ENCODE measurements around the gene MPRIP.

Gene MPRIP

GRCh38 chr17:17109256-17109655 lies 67.0 kb downstream of the MPRIP start:
- peaks cover 11% of the 10 kb centered on the region for H3K4me1 ChIP-seq (ENCODE audit: insufficient read depth, low read length)
- no peaks in the 10 kb centered on the region; the same call in 1 of the 2 replicates for H3K36me3 ChIP-seq (ENCODE audit: insufficient read depth, low read length)
- no peaks in the 10 kb centered on the region for H3K27me3 ChIP-seq (ENCODE audit: insufficient read depth, low read length)
- no peak overlapping the region for H3K9ac ChIP-seq (ENCODE audit: low read depth, low read length)
- WGBS: 95% methylated on average over 4 of the region's 4 CpGs
- H3K9me3 ChIP-seq (ENCODE audit: insufficient read depth, low read depth, low read length): no peaks in the 10 kb centered on the region
- H3K4me3 ChIP-seq (ENCODE audit: low read length): no peak overlapping the region
- no peak overlapping the region for H3K27ac ChIP-seq (ENCODE audit: low read depth, low read length)

GRCh38 chr17:17109907-17110306 lies 67.7 kb downstream of the MPRIP start:
- 91% methylated on average over 5 of the region's 5 CpGs for WGBS
- no peak overlapping the region for H3K27ac ChIP-seq (ENCODE audit: low read depth, low read length)
- no peaks in the 10 kb centered on the region; the same call in 1 of the 2 replicates for H3K36me3 ChIP-seq (ENCODE audit: insufficient read depth, low read length)
- no peaks in the 10 kb centered on the region for H3K27me3 ChIP-seq (ENCODE audit: insufficient read depth, low read length)
- peaks cover 11% of the 10 kb centered on the region for H3K4me1 ChIP-seq (ENCODE audit: insufficient read depth, low read length)
- no peaks in the 10 kb centered on the region for H3K9me3 ChIP-seq (ENCODE audit: insufficient read depth, low read depth, low read length)
- H3K4me3 ChIP-seq (ENCODE audit: low read length): no peak overlapping the region
- no peak overlapping the region for H3K9ac ChIP-seq (ENCODE audit: low read depth, low read length)

GRCh38 chr17:17110520-17110919 lies 68.3 kb downstream of the MPRIP start:
- no peaks in the 10 kb centered on the region for H3K27me3 ChIP-seq (ENCODE audit: insufficient read depth, low read length)
- no peak overlapping the region for H3K27ac ChIP-seq (ENCODE audit: low read depth, low read length)

GRCh38 chr17:17111401-17112393 lies 69.4 kb downstream of the MPRIP start:
- Histone ChIP-seq H3K36me3 (ENCODE audit: insufficient read depth, low read length) (no peaks in the 10 kb centered on the region), H3K27me3 (ENCODE audit: insufficient read depth, low read length) (no peaks in the 10 kb centered on the region), H3K4me1 (ENCODE audit: insufficient read depth, low read length) (peaks cover 11% of the 10 kb centered on the region), H3K9ac (ENCODE audit: low read depth, low read length) (no peak overlapping the region), H3K4me3 (ENCODE audit: low read length) (no peak overlapping the region), H3K27ac (ENCODE audit: low read depth, low read length) (no peak overlapping the region), H3K9me3 (ENCODE audit: insufficient read depth, low read depth, low read length) (no peaks in the 10 kb centered on the region)
- WGBS: 92% methylated on average over 26 of the region's 26 CpGs

More at GRCh38 chr17:17110520-17110919, 68.3 kb downstream of the MPRIP start:
- Histone ChIP-seq H3K9ac (ENCODE audit: low read depth, low read length) (no peak overlapping the region), H3K4me1 (ENCODE audit: insufficient read depth, low read length) (peaks cover 11% of the 10 kb centered on the region), H3K9me3 (ENCODE audit: insufficient read depth, low read depth, low read length) (no peaks in the 10 kb centered on the region), H3K36me3 (ENCODE audit: insufficient read depth, low read length) (no peaks in the 10 kb centered on the region; the same call in 1 of the 2 replicates), H3K4me3 (ENCODE audit: low read length) (no peak overlapping the region)
- 89% methylated on average over 5 of the region's 5 CpGs for WGBS

- Histone ChIP-seq H3K9ac (ENCODE audit: low read depth, low read length) (no peak overlapping the region), H3K9me3 (ENCODE audit: insufficient read depth, low read depth, low read length) (no peaks in the 10 kb centered on the region)
- 87% methylated on average over 11 of the region's 11 CpGs for WGBS
Measured at GRCh38 chr17:17112628-17113200, 70.5 kb downstream of the MPRIP start.

GRCh38 chr17:17114592-17115225 lies 72.5 kb downstream of the MPRIP start:
- Histone ChIP-seq H3K9me3 (ENCODE audit: insufficient read depth, low read depth, low read length) (no peaks in the 10 kb centered on the region), H3K4me1 (ENCODE audit: insufficient read depth, low read length) (no peaks in the 10 kb centered on the region), H3K27ac (ENCODE audit: low read depth, low read length) (no peak overlapping the region), H3K4me3 (ENCODE audit: low read length) (no peak overlapping the region), H3K36me3 (ENCODE audit: insufficient read depth, low read length) (no peaks in the 10 kb centered on the region), H3K27me3 (ENCODE audit: insufficient read depth, low read length) (no peaks in the 10 kb centered on the region), H3K9ac (ENCODE audit: low read depth, low read length) (no peak overlapping the region)
- WGBS: 91% methylated on average over 11 of the region's 12 CpGs

More at GRCh38 chr17:17112628-17113200, 70.5 kb downstream of the MPRIP start:
- Histone ChIP-seq H3K27me3 (ENCODE audit: insufficient read depth, low read length) (no peaks in the 10 kb centered on the region), H3K36me3 (ENCODE audit: insufficient read depth, low read length) (no peaks in the 10 kb centered on the region), H3K4me3 (ENCODE audit: low read length) (no peak overlapping the region), H3K27ac (ENCODE audit: low read depth, low read length) (no peak overlapping the region), H3K4me1 (ENCODE audit: insufficient read depth, low read length) (peaks cover 11% of the 10 kb centered on the region)

GRCh38 chr17:17115620-17116019 lies 73.4 kb downstream of the MPRIP start:
- no peaks in the 10 kb centered on the region for H3K36me3 ChIP-seq (ENCODE audit: insufficient read depth, low read length)
- no peak overlapping the region for H3K27ac ChIP-seq (ENCODE audit: low read depth, low read length)
- no peak overlapping the region for H3K4me3 ChIP-seq (ENCODE audit: low read length)
- H3K9me3 ChIP-seq (ENCODE audit: insufficient read depth, low read depth, low read length): no peaks in the 10 kb centered on the region
- 94% methylated on average over 3 of the region's 4 CpGs for WGBS
- no peaks in the 10 kb centered on the region for H3K27me3 ChIP-seq (ENCODE audit: insufficient read depth, low read length)
- no peak overlapping the region for H3K9ac ChIP-seq (ENCODE audit: low read depth, low read length)
- no peaks in the 10 kb centered on the region for H3K4me1 ChIP-seq (ENCODE audit: insufficient read depth, low read length)

GRCh38 chr17:17116406-17116805 lies 74.1 kb downstream of the MPRIP start:
- no peak overlapping the region for H3K27ac ChIP-seq (ENCODE audit: low read depth, low read length)

GRCh38 chr17:17117923-17118322 lies 75.7 kb downstream of the MPRIP start:
- H3K36me3 ChIP-seq (ENCODE audit: insufficient read depth, low read length): no peaks in the 10 kb centered on the region
- no peaks in the 10 kb centered on the region for H3K9me3 ChIP-seq (ENCODE audit: insufficient read depth, low read depth, low read length)
- no peaks in the 10 kb centered on the region for H3K27me3 ChIP-seq (ENCODE audit: insufficient read depth, low read length)
- WGBS: 92% methylated on average over 3 of the region's 3 CpGs
- no peak overlapping the region for H3K9ac ChIP-seq (ENCODE audit: low read depth, low read length)
- H3K4me3 ChIP-seq (ENCODE audit: low read length): no peak overlapping the region
- H3K4me1 ChIP-seq (ENCODE audit: insufficient read depth, low read length): no peaks in the 10 kb centered on the region
- no peak overlapping the region for H3K27ac ChIP-seq (ENCODE audit: low read depth, low read length)

More at GRCh38 chr17:17116406-17116805, 74.1 kb downstream of the MPRIP start:
- Histone ChIP-seq H3K27me3 (ENCODE audit: insufficient read depth, low read length) (no peaks in the 10 kb centered on the region), H3K4me1 (ENCODE audit: insufficient read depth, low read length) (no peaks in the 10 kb centered on the region), H3K4me3 (ENCODE audit: low read length) (no peak overlapping the region), H3K9me3 (ENCODE audit: insufficient read depth, low read depth, low read length) (no peaks in the 10 kb centered on the region), H3K36me3 (ENCODE audit: insufficient read depth, low read length) (no peaks in the 10 kb centered on the region), H3K9ac (ENCODE audit: low read depth, low read length) (no peak overlapping the region)
- WGBS: 93% methylated on average over 4 of the region's 4 CpGs

GRCh38 chr17:17118399-17118798 lies 76.1 kb downstream of the MPRIP start:
- 92% methylated on average over 4 of the region's 4 CpGs for WGBS
- Histone ChIP-seq H3K27ac (ENCODE audit: low read depth, low read length) (no peak overlapping the region), H3K4me3 (ENCODE audit: low read length) (no peak overlapping the region), H3K4me1 (ENCODE audit: insufficient read depth, low read length) (no peaks in the 10 kb centered on the region), H3K27me3 (ENCODE audit: insufficient read depth, low read length) (no peaks in the 10 kb centered on the region), H3K9me3 (ENCODE audit: insufficient read depth, low read depth, low read length) (no peaks in the 10 kb centered on the region), H3K9ac (ENCODE audit: low read depth, low read length) (no peak overlapping the region), H3K36me3 (ENCODE audit: insufficient read depth, low read length) (no peaks in the 10 kb centered on the region)

GRCh38 chr17:17119106-17119505 lies 76.8 kb downstream of the MPRIP start:
- H3K27me3 ChIP-seq (ENCODE audit: insufficient read depth, low read length): no peaks in the 10 kb centered on the region
- no peak overlapping the region for H3K4me3 ChIP-seq (ENCODE audit: low read length)
- H3K36me3 ChIP-seq (ENCODE audit: insufficient read depth, low read length): no peaks in the 10 kb centered on the region
- H3K9me3 ChIP-seq (ENCODE audit: insufficient read depth, low read depth, low read length): no peaks in the 10 kb centered on the region
- H3K27ac ChIP-seq (ENCODE audit: low read depth, low read length): no peak overlapping the region
- WGBS: 93% methylated on average over 4 of the region's 4 CpGs
- H3K4me1 ChIP-seq (ENCODE audit: insufficient read depth, low read length): no peaks in the 10 kb centered on the region
- no peak overlapping the region for H3K9ac ChIP-seq (ENCODE audit: low read depth, low read length)

Data from HUES64 (cell line).